WTC11 (cell line): ENCODE data around the gene RSRC1. TPM values are rescaled to one million over a fixed set of nuclear protein-coding genes. Genes with fewer than 3 reads are reported as not detected.

Source experiments
- ATAC-seq: fragments of 200-7000 bp; cut with Tn5 transposase; 2 replicates; pipeline ENCODE4 v1.10.0; 2021; ENCODE audit warnings: mild to moderate bottlenecking, moderate library complexity
- CTCF ChIA-PET: fragments of 300-600 bp; sonication (Branson Sonifier 250); formaldehyde crosslinking; loops from one replicate; lab custom pipeline; 2021; ENCODE audit warnings: antibody characterized with exemption; lab: Charles Lee
- POLR2A ChIA-PET: fragments of 350-600 bp; sonication (Branson Sonifier 250); formaldehyde crosslinking; loops from one replicate; lab custom pipeline; 2021; ENCODE audit warnings: antibody characterized with exemption; lab: Charles Lee
- DNase-seq: peaks from one replicate; pipeline ENCODE4 v3.0.0; 2021; ENCODE audit warnings: low spot score
- H3K27ac Mint-ChIP-seq: 2 replicates; pipeline ENCODE4 v1.8.0; 2021; ENCODE audit warnings: mixed read lengths
- H3K27me3 Mint-ChIP-seq: 2 replicates; pipeline ENCODE4 v1.8.0; 2021; ENCODE audit warnings: low read depth, mild to moderate bottlenecking, moderate library complexity, mixed read lengths
- H3K36me3 Mint-ChIP-seq: 2 replicates; pipeline ENCODE4 v1.8.0; 2021; ENCODE audit warnings: mixed read lengths
- H3K4me1 Mint-ChIP-seq: 2 replicates; pipeline ENCODE4 v1.8.0; 2022; ENCODE audit warnings: mixed read lengths
- H3K4me3 Mint-ChIP-seq: 2 replicates; pipeline ENCODE4 v1.8.0; 2021; ENCODE audit warnings: mild to moderate bottlenecking, moderate library complexity, mixed read lengths
- H3K9me3 Mint-ChIP-seq: 2 replicates; pipeline ENCODE4 v1.8.0; 2021; ENCODE audit warnings: mixed read lengths
- ELF4 ChIP-seq: sonication (generic); formaldehyde crosslinking; IDR thresholded peaks from 2 replicates; pipeline ENCODE4 v1.8.1; 2022; ENCODE audit warnings: low read depth, mild to moderate bottlenecking, moderate library complexity, missing genetic modification reagents
- EMX1 ChIP-seq: fragments of 250-450 bp; sonication (Bioruptor Pico); IDR thresholded peaks from 2 replicates; pipeline ENCODE4 v1.8.0; 2021; ENCODE audit warnings: mild to moderate bottlenecking
- FOXK1 ChIP-seq: sonication (generic); formaldehyde crosslinking; IDR thresholded peaks from 2 replicates; pipeline ENCODE4 v1.8.0; 2022; ENCODE audit warnings: mild to moderate bottlenecking, moderate library complexity, missing genetic modification reagents
- GRHL2 ChIP-seq: fragments of 250-450 bp; sonication (Bioruptor Pico); IDR thresholded peaks from 2 replicates; pipeline ENCODE4 v1.8.0; 2022; ENCODE audit warnings: mild to moderate bottlenecking, moderate library complexity; ENCODE audit not compliant: insufficient replicate concordance, severe bottlenecking
- GTF2I ChIP-seq: fragments of 250-450 bp; sonication (Bioruptor Pico); conservative IDR thresholded peaks from 2 replicates; pipeline ENCODE4 v1.4.0; 2021; ENCODE audit warnings: mild to moderate bottlenecking
- IRF1 ChIP-seq: sonication (generic); formaldehyde crosslinking; IDR thresholded peaks from 2 replicates; pipeline ENCODE4 v1.8.0; 2023; ENCODE audit warnings: missing genetic modification reagents
- IRF2 ChIP-seq: sonication (generic); formaldehyde crosslinking; IDR thresholded peaks from 2 replicates; pipeline ENCODE4 v1.8.0; 2022; ENCODE audit warnings: low read depth, missing genetic modification reagents, borderline replicate concordance
- MAX ChIP-seq: sonication (generic); formaldehyde crosslinking; IDR thresholded peaks from 2 replicates; pipeline ENCODE4 v1.8.0; 2022; ENCODE audit warnings: mild to moderate bottlenecking, missing genetic modification reagents
- MYBL2 ChIP-seq: sonication (generic); formaldehyde crosslinking; IDR thresholded peaks from 2 replicates; pipeline ENCODE4 v1.8.1; 2023; ENCODE audit warnings: mild to moderate bottlenecking, moderate library complexity, missing genetic modification reagents
- NR2C2 ChIP-seq: sonication (generic); formaldehyde crosslinking; IDR thresholded peaks from 2 replicates; pipeline ENCODE4 v1.8.0; 2022; ENCODE audit warnings: mild to moderate bottlenecking, missing genetic modification reagents
- PREB ChIP-seq: sonication (generic); formaldehyde crosslinking; IDR thresholded peaks from 2 replicates; pipeline ENCODE4 v1.8.1; 2022; ENCODE audit warnings: mild to moderate bottlenecking, missing genetic modification reagents, moderate library complexity, borderline replicate concordance
- RELA ChIP-seq: sonication (generic); formaldehyde crosslinking; IDR thresholded peaks from 2 replicates; pipeline ENCODE4 v1.8.1; 2022; ENCODE audit warnings: missing genetic modification reagents, mild to moderate bottlenecking, borderline replicate concordance
- SMAD4 ChIP-seq: sonication (generic); formaldehyde crosslinking; IDR thresholded peaks from 2 replicates; pipeline ENCODE4 v1.8.0; 2022; ENCODE audit warnings: mild to moderate bottlenecking, missing genetic modification reagents
- SP1 ChIP-seq: sonication (generic); formaldehyde crosslinking; conservative IDR thresholded peaks from 2 replicates; pipeline ENCODE4 v1.8.1; 2022; ENCODE audit warnings: missing genetic modification reagents
- STAT6 ChIP-seq: sonication (generic); formaldehyde crosslinking; conservative IDR thresholded peaks from 2 replicates; pipeline ENCODE4 v1.8.1; 2023; ENCODE audit warnings: mild to moderate bottlenecking, low read depth, missing genetic modification reagents, moderate library complexity
- ZBTB43 ChIP-seq: sonication (generic); formaldehyde crosslinking; IDR thresholded peaks from 2 replicates; pipeline ENCODE4 v1.8.1; 2023; ENCODE audit warnings: mild to moderate bottlenecking, missing genetic modification reagents
- ZNF138 ChIP-seq: sonication (generic); formaldehyde crosslinking; conservative IDR thresholded peaks from 2 replicates; pipeline ENCODE4 v1.8.1; 2022; ENCODE audit warnings: mild to moderate bottlenecking, moderate library complexity, missing genetic modification reagents
- ZNF396 ChIP-seq: fragments of 250-450 bp; sonication (Bioruptor Pico); IDR thresholded peaks from 2 replicates; pipeline ENCODE4 v1.8.0; 2021; ENCODE audit warnings: mild to moderate bottlenecking, moderate library complexity, borderline replicate concordance
- ZNF671 ChIP-seq: fragments of 250-450 bp; sonication (Bioruptor Pico); IDR thresholded peaks from 2 replicates; pipeline ENCODE4 v1.8.0; 2021; ENCODE audit warnings: mild to moderate bottlenecking
- total RNA-seq: library from RNA; stranded (reverse); gene quantifications from 3 replicates; pipeline ENCODE4 v1.2.3, GENCODE V29; 2021

RSRC1 gene
- total RNA-seq, 1 experiment from 2014 or later, result 21.3 TPM

- no peak for TF ChIP-seq NR2C2 (CRISPR knock-in tag)
Measured at GRCh38 chr3:158128755-158129154, 18.9 kb downstream of the RSRC1 start (continued).

- ChIA-PET CTCF (no interaction called here), POLR2A (interaction anchor here (0.6 kb wide), 1 partner anchor 25 kb away, joined by 3 read pairs; the partner anchor contains the start of gene RSRC1)
- Mint-ChIP-seq H3K4me1 (no peaks in the 10 kb centered on the region), H3K4me3 (no peak overlapping the region), H3K27me3 (no peaks in the 10 kb centered on the region), H3K36me3 (no peaks in the 10 kb centered on the region), H3K9me3 (no peaks in the 10 kb centered on the region), H3K27ac (no peak overlapping the region)
- DNase-seq, result no peak
- no peak for TF ChIP-seq GRHL2 (CRISPR knock-in tag)
- TF ChIP-seq IRF1 (CRISPR knock-in tag), result no peak
- TF ChIP-seq GTF2I (CRISPR knock-in tag), result no peak
- no peak for TF ChIP-seq PREB
- no peak for ATAC-seq
Measured at GRCh38 chr3:158134363-158134762, 24.5 kb downstream of the RSRC1 start.

- CTCF ChIA-PET, result no interaction called here
- Mint-ChIP-seq H3K36me3 (peaks cover 3% of the 10 kb centered on the region; the same call in 1 of the 2 replicates), H3K27ac (no peak overlapping the region), H3K4me3 (no peak overlapping the region), H3K27me3 (no peaks in the 10 kb centered on the region), H3K9me3 (no peaks in the 10 kb centered on the region), H3K4me1 (no peaks in the 10 kb centered on the region)
- DNase-seq (no peak), ATAC-seq (no peak)
- POLR2A ChIA-PET, result no interaction called here
- TF ChIP-seq FOXK1 (CRISPR knock-in tag) (no peak), ZNF396 (no peak), MAX (no peak), ZBTB43 (CRISPR knock-in tag) (no peak), MYBL2 (CRISPR knock-in tag) (no peak), ELF4 (CRISPR knock-in tag) (no peak), ZNF138 (CRISPR knock-in tag) (no peak), IRF2 (CRISPR knock-in tag) (no peak), SMAD4 (CRISPR knock-in tag) (no peak), EMX1 (CRISPR knock-in tag) (no peak), STAT6 (no peak), SP1 (CRISPR knock-in tag) (no peak), ZNF671 (CRISPR knock-in tag) (no peak), RELA (CRISPR knock-in tag) (no peak)
Measured at GRCh38 chr3:158140396-158140795, 30.5 kb downstream of the RSRC1 start.
